NCI-H2196 treated with DMSO at 0.1 percent for 48 hours (cell line): ENCODE results near the gene ZC3H13.

ENCODE experiments used
- DNase-seq: peaks from one replicate; lab custom pipeline; 2025; ENCODE audit not compliant: unreplicated experiment; lab: John Stamatoyannopoulos, UW

The ZC3H13 gene

DNA sequence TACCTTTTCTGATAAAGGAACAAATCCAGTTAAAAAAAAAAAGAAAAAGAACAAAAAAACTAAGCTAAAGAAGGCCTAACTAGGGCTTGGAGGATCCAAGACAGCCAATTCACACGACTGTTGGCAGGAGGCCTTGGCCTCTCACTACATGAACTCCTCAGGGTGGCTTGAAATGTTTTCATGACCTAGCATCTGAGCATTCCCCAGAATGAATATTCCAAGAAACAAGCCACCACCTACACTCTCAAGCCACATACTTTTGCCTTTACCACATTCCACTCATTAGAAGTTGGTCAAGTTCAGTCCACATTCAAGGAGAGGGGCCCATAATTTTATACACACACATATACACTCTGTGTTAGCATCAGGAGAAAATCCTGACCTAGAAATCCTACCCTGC is 103.4 kb downstream of the ZC3H13 start:
- DNase-seq: no peak

DNA sequence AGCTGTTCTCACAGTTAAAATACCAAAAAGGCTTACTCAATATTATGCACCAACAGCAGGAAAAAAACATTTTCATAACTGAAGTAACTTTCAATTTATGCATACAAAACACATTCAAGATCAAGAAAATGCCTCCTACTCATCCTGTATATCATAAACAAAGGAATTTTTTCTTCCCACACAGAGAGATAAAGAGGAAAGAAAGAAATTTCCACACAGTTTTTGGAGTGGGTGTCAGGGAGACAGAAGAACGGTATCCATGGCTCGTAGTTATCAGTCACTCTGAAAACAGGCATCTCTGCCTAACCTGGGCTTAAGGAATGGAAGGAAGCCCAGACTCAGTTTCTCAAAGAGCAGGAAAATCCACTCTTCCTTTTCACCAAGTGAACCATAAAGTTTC is 108.6 kb downstream of the ZC3H13 start:
- DNase-seq: no peak

DNA sequence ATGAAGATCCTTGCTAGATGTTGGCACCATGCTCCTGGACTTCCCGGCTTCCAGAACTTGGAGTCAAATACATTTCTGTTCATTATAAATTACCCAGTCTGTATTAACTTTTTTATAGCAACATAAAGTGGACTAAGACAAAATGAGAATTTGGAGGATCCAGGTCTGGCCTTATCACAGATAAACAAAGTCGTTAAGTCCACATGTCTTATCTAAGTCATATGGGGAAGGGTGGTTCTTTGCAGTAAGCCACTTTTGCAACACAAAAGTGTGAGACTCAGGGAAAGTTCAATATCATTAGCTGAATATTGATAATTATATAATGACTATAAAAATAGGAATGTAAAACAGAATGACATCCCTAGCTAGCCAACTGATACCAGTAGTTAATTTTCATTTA is 109.4 kb downstream of the ZC3H13 start:
- no peak for DNase-seq

DNA sequence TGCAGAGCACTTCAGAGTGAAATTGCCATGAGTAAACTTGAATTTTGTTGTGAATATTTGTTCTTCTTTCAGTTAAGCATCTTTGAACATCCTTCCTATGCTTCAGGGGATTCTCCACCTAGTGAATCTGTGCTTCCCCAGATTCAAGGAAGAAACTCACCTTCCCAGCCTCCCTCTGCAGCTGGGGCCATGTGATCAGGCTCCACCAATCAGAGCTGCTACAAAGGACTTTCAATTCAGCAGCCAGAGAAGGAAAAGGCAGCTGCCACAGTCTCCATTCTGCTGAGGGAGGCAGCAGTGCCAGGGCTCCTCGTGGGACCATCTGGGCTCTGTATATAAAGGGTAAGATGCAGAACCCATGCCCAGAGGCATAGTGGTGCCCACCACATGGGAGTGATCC is 111.3 kb downstream of the ZC3H13 start:
- no peak for DNase-seq

DNA sequence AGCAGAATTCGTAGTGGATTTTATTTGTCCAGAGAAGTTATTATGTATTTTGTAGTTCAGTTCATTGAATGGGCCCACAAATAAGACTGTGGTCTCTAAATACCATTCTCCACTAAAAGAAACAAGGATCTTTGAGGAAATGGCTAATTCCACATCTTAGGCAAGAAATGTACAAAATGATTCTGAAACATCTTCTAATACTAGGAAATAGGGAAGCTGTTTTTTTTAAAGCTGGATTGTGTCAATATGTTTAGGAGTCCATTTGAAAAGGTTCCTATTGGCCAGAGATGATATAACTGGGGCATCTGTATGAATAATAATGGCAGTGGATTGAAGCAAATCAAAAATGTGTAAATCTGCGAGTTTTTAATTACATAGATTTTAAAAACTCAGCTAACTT is 112.5 kb downstream of the ZC3H13 start:
- DNase-seq: no peak

DNA sequence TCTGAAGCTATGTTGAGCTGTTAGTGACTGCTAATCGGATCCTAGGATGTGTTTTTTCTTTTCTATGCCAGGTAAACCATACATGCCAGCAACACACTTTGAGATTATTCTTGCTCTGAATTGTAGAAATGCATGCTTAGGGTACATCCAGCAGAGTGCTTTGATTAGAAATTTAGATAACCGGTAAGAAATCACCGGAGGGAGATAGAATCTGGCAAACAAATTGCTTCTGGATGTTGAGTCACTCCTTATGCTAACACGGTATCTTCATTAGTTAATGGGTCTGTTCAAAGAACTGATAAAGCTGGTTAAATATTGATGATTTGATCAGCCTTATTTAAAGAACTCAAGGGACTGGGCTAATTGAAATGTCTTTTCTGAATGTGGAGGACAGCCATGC is 115.9 kb downstream of the ZC3H13 start:
- no peak for DNase-seq

DNA sequence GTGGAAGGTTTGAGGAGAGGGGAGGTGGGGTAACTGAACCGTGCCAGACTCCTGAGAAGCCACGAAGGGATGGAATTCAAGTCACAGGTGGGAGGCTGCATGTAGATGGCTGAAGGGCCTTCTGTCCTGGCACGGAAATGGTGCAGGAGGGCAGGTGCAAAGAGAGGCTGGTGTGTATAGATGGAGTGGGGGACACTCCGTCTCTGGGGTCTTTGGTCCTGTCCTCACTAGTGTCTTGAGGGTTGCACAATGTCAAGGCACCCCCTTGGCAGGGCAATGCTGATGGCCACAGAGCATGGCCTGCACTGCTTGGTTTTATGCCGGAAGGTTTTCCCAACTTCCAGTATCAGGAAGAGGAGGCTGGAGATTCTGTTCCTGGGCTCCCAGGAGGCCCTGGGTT is 118.3 kb downstream of the ZC3H13 start:
- DNase-seq: no peak

DNA sequence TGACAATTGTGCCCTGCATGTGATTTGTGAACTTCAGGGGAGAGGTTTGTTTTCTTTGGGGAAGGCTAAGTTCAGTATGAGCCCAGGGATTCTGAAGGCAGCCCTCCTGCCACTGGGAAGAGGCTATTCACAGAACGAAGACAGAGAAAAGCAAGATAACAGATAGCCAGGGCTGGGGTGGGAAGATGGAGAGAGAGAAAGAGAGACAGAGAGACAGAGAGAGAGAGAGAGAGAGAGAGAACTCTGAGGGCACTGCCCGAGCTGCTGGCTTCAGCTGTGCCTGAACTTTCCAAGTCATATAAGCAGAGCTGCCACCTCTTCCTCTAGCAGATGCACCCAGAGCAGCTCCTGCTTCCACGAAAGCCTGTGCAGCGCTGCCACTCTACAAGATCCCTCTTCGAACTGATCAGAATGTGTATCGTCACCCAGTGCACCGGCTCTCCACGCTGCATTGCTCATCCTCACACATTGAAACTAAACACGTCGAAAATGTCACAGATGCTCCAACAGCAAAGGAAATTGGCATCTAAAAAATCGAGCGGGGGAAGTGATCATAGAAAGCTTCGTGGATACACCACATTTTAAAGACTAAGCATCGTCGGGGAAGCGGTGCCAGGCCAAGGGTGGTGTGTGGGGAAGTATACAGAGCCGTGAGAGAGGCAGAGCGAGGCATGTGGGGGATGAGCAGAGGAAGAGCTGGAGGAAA is 119.2 kb downstream of the ZC3H13 start:
- no peak for DNase-seq

DNA sequence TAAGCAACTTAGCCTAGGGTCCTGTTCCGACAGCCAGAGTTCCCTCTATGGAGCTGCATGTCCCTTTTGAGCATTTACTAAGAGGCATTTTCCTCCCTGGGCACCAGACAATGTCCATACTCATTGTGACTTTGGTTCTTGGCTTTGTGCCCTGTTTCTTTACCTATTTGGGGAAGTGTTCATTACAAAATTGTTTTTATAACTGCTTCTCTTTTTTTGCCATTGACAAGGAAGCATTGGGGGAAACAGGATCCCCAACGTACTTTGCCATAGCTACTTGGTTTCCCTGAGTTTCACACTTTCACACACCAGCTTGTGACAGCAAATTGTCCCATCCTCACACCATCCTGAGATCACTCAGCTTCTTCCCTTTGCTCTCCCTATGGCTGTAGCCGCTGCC is 119.9 kb downstream of the ZC3H13 start:
- no peak for DNase-seq

DNA sequence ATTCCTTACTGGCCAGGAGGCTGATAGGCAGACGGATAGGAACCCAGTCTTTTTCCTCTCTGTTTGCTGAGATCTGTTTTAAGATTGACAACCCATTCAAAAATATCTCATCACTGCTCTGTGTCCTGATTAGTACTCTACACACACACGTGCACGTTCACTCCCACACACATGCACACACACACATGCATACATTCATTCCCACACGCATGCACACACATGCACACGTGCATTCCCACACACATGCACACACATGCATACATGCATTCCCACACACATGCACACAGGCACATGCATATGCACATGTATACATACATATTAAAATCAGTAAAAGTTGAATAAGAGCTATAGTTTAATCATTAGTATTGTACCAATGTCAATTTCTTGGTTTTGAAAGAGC is 120.4 kb downstream of the ZC3H13 start:
- DNase-seq: no peak

DNA sequence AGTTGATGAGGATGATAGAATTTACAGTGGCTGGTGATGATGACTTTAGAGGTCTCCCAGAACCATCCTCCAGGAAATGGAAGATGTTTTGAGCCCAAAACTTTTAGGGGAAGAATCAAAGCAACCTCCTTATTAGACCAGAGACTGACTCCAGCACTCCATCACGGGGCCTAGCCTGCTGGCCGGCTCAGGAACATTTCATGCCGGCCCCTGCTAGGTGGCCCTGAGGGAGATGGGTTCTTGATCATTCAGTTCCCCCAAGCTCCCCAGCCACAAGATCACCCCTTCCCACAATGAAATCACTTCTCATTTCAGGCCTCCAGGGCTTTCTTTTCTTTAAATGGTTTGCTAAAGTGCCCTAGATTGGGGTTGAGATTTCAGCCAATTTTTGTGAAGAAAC is 121.3 kb downstream of the ZC3H13 start:
- DNase-seq: no peak

DNA sequence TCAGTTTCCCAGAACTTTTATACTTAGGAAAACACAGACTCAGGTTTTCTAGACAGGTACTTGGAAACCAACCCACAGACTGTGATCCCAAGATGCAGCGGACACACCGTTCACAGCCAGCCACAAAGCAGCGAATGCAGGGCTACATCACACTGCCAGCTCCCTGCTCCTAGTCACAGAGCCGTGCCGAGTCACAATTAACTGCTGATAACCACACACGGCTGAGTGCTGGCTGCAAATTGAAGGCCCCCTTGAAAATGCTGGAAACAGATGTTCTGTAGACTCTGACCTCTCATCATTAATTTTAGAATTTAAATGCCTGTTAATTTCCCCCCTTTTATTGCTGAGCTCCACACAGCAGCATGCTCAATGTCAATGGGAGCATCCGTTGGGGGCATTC is 122.4 kb downstream of the ZC3H13 start:
- no peak for DNase-seq

DNA sequence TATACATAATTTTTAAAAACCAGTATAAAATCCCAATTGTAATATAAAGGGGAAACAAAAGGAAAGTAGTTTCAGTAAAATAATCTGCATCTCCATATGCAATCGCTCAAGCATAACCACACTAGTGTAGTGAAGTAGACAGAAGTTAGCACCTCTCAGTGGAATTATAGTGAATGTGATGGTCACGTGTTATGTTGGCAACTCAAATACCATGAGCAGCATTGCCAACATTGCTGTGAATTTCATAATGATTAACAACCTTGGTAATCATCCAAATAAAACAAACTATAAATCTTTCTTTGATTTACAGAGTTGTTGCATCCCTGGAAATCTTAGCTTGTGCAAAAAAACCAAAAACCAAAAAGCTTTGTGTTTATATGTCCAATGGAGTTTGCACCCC is 123.7 kb downstream of the ZC3H13 start:
- DNase-seq: no peak

DNA sequence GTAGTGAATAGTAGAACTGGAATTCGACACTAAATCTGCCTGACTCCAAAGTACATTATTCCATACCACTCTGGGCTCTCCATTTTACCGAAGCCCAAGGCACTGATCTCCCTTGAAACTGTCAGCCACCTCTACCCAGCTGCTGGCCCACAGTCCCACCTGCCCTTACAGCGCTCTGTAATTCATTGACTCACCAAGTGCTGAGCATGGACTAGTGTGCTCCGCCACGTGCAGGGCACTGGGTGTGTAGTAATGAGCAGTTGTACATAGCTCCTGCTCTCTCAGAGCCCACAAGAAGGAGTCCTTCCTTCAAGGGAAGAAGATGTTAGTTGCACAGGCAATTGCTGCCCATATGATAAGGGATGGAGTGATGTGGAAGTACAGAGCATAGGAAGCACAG is 124.4 kb downstream of the ZC3H13 start:
- no peak for DNase-seq

DNA sequence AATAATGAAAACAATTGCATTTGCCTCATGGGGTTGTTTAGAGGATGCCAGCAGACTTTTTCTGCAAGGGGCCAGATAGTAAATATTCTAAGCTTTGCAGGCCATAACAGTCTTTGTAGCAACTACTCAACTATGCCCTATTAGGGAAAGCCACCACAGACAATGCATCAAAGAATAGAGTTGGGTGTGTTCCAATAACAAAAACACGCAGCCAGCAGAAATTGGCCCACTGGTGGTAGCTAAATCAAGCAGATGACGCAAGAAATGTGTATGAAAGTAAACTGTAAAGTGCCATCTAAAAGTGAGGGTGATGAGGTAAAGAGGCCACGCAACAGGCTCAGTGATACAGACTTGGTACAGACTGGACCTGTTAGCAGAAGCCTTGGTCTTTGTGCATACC is 125.8 kb downstream of the ZC3H13 start:
- no peak for DNase-seq

DNA sequence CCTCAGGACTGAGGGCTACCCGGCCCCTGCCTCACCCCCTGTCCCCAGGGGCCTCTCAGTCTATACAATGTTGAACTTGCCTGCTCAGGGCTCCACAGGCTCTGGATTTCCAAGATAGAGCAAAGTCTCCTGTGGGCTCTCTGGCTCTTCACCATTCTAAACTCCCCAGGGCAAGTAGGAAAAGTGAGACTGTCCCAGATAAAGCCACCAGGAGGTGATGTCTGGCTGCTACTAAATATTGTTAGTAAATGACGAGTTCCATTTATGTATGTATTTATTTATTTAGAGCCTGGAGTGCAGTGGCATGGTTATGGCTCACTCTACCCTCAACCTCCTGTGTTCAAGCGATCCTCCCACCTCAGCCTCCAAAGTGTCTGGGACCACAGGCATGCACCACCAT is 127.4 kb downstream of the ZC3H13 start:
- no peak for DNase-seq

DNA sequence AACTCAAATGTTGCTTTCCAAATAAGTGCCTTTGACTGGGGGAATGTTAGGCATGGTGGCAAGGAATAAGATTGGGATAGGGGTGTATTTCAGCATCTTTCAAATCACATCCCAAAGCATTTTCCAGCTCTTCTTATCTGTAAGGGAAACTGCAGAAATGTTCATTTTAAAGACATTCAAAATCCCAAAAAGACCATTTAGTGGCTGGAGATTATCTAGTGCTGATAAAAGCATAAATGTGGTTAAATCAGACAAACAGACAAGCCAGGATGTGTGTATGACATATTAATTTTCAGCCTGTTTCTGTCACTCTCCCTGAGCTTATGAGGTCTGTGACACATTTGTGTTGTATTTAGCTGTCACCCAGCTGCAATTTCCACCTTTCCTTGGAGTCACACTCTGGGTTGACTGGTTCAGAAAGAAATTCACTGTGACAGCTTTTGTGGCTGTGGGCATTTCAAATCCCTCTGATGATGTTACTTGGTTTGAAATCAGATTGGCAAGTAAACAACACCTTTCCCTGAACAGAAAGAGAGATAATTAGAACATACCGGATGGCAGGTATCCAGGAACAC is 131.3 kb downstream of the ZC3H13 start:
- no peak for DNase-seq

DNA sequence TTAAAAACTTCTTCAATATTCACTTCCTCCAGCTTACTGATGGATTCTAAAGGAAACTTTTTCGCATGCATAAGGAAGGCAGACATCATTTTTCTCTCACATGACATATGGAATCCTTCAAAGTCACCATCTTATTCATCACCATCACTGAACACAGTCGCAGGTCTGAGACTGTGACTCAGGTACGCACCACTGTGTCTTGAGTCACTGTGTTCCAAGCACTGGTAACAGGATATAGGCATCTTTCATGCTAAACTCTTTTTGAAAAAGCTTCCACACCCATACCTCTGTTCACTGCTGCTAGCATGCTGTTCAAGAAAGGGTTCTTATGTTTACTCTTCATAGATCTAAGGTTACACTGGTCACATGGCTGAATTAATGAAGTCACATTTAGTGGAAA is 133.9 kb downstream of the ZC3H13 start:
- no peak for DNase-seq

DNA sequence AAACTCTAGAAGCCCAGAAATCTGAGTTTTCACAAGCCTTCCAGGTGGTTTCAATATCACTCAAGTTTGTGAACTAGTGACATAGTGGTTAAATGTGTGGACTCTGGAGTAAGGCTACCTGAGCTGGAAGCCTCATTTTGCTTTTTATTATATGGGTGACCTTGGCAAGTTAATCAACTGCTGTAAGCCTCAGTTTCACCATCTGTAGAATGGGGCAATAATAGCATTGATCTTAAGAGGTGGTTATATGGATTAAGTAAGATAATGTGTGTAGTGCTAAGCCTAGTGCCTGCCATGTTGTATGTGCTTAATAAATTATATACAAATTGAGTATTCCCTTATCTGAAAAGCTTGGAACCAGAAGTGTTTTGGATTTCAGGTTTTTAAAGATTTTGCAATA is 135.5 kb downstream of the ZC3H13 start:
- DNase-seq: no peak

DNA sequence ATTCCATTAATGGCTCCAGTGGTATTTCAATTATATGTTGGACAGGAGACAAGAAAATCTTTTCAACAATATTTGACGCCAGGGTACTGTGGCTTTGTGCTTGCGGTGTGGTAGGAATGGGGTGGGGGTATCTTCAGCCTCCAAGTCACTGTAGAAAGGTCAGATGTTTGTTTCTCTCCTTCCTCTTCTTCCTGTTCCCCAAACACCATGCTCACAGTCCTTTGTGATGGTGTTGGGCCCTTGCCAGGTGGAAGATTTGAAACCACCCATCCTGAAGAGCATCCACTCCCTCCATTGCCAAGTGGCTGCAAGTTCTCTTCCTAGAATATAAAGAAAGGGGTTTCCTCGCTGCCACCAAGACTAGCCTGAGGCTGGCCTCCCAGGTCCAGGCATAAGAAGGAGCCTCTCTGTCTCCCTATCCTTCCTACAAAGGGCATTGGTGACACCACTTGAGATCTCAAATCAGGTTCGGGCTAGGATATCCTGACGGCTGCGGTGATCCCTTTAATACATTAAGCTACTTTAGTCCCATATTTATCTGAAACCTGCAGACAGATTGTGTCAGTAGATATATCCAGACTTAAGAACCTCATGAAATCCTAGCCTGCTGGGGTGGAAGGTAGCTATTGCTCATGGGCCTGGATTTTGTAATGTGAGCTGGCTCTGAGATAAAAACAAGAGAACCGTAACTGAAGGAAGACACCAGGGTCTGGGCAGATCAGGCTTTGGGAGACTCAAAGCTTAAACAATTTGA is 136.7 kb downstream of the ZC3H13 start:
- no peak for DNase-seq

DNA sequence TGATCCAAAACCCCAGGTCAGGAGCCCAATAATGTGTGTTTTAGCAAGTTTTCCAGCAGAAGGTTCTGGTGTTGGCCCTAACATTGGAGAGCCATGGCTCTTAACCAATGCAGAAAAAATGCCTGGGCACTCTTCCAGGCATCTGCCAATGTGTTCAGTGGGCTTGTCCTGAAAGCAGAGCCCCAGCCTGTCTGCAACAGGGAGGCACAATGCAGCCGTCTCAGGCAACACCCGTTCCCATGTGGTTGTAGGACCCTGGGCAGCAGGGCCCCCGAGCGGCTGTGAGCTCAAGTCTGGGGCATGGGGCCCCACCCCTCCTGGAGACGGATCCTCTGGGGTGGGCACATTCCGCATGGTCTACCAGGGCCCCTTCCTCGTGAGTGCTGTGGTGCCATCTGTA is 142.9 kb downstream of the ZC3H13 start:
- no peak for DNase-seq

DNA sequence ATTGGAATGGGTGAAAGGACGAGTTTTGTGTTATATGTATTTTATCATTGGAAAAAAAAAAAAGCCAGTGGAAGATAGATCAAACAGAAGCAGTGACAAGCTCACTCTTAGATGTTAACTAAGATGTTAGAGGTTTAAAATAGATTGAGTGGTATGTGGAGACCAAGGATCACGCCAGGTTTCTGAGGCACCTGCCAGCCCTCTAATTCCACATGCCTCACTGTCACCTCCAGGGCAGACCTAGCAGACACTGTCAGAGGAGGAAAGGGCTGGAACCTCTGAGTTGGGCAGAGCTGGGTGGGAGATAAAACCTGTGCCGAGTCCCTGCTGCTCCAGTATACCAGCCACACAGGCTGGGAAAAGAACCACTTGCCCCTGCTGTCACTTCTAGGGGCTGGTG is 143.5 kb downstream of the ZC3H13 start:
- DNase-seq: no peak

DNA sequence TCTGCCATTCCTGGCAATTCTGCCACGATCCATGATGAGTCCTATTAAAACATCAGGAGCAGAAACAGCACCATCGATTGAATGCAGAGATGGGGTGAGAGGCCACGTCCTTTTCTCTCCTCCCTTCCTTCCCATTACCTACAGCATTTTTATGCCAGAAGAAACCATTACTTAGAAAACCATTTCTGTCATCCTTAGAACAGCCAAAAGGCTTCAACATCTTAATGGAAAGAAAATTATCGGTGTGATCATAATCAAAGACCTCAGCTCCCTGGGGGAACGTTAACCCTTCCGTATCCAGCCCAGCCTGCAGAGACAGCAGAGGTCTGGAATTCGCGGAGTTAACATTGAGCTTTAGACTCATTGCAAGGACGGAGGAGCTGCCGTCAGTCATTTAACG is 145.0 kb downstream of the ZC3H13 start:
- no peak for DNase-seq
